ENCODE results near the gene UBA52.
"Not testable (repeated sequence)": the region's sequence is repeated elsewhere in the genome, so short reads cannot be mapped to it uniquely, and the experiment has no call there.

Gene UBA52

DNA sequence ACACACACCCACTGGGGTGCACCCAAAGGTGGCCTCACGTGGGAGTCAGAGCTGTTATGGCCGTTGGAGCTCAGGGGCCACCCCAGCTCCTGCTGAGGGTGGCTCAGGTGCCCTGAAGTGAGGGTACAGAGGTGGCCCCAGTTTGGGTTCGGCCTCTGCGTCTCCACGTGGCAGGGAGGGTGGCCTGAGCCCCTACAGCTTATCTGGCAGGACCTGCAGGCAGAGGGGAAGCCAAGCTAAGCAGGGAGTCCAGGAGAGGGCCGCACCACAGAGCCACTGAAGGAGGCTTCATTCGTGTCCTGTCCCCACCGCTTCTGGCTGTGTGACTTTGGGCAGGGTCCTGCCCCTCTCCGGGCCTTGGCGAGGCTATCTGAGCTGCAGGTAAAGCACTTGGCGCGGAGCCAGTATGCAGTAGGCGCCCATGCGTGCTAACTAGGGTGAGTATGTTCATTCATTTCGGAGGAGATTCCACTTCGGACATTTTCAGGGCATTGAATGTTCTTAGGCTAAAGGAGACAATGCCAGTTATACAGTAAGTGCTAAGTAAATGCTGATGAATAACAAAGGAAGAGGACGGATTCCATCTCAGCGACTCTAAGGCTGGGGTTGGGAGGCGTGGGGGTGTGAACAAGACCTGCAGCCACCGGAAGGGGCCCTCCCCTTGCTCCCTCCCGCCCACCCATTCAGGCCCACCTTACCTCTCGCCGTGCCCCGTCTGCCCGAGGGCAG, 21.9 kb downstream of the UBA52 start:
- no peak for FAIRE-seq

DNA sequence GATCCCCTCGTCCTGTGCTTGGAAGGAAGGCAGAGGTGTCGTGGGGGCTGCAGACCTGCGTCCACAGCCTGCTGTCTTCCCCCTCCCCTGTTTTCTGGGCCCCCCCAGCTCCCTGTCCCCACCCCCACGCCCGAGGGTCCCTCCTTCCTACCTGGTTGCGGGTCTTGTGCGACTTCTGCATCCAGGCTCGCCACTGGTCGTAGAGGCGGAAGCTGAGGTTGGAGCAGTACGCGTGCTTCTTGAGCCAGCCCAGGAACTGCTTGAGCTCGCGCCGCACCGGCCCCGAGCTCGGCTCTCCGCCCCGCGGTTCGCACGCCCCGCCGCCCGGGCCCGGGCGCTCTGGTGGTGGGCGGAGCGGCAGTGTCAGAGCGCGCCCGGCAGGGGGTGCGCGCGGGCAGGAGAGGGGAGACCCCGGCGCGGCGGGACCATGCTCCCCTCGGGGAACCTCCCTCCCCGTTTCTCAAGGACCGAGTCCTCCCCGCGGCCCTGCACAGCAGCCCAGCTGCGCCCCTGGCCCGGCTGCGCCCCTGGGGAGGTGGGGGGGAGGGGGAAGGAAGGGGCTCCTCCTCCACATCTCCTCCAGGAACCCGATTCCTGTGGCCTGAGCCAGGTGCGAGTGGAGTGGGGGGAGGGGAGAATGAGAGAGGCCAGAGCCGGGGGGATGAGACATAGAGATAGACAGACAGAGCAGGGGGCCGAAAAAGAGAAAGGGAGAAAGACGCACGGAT, 22.6 kb downstream of the UBA52 start:
- FAIRE-seq = no peak

GRCh38 chr19:18594824-18595373, 23.2 kb downstream of the UBA52 start:
- FAIRE-seq = no peak

GRCh38 chr19:18595475-18595874, 23.8 kb downstream of the UBA52 start:
- no peak for FAIRE-seq

DNA sequence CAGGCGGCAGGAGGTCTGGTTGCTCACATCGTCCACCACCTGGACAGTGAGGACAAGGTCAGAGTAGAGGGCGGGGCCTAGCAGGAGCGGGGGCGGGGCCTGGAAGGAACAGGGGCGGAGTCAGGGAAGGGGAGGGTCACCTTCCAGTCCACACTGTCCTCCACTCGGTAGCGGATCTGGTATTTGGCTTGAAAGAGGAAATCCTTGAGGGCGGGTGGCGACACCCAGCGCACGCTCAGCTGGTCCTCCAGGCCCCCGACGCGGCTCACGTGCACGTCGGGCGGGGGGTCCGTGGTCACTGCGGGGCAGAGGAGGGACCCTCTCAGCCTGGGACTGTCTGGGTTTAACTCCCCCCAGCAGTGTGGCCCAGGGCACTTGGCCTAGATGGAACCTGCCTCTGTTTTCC, 25.1 kb downstream of the UBA52 start:
- FAIRE-seq = no peak

- no peak for FAIRE-seq
Observed at GRCh38 chr19:18597809-18598660, 26.4 kb downstream of the UBA52 start.

DNA sequence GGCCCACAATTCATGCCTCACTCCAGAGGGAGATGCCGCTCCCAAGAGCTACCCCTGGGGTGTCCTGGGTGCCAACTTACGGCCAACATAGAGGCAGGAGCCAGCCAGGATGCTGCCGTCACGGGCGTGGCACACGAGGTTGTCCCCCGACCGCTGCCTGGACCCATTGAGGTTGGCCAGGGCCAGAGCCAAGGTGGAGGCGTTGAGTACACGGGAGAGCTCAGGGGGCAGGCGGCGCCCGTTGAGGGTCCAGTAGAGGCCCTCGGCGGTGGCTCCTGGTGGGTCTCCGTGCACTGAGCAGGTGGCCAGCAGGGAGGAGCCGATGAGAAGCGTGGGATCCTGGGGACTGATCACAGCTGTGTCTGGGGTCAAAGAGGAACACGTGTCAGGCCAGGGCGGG, 27.8 kb downstream of the UBA52 start:
- no peak for FAIRE-seq

GRCh38 chr19:18600692-18601397, 29.2 kb downstream of the UBA52 start:
- not testable (repeated sequence) for FAIRE-seq

DNA sequence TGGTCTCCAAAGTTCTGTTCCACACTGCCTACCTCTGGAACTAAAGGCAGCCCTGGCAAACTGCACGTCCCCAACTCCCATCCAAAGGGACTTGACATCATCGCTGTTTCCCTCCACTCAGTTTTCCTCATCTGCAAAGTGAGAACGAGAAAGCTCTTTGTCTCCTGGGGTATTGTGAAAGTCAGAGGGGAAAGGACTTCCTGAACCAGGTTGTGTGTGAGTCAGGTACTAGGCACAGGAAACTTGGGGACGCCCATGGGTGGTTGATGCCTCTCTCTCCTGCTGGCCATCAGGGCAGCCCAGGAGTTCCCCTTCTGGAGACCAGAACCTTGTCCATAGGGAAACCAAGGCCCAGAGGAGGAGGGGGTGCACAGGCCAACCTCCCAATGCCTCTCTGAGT, 30.2 kb downstream of the UBA52 start:
- no peak for FAIRE-seq

- FAIRE-seq = no peak
Observed at GRCh38 chr19:18603255-18603957, 31.7 kb downstream of the UBA52 start.

GRCh38 chr19:18603958-18604819, 32.5 kb downstream of the UBA52 start:
- no peak for FAIRE-seq

- FAIRE-seq = no peak
Observed at GRCh38 chr19:18604820-18605159, 33.1 kb downstream of the UBA52 start.

GRCh38 chr19:18605196-18605545, 33.5 kb downstream of the UBA52 start:
- FAIRE-seq = no peak

GRCh38 chr19:18605546-18606280, 34.1 kb downstream of the UBA52 start:
- FAIRE-seq = no peak

DNA sequence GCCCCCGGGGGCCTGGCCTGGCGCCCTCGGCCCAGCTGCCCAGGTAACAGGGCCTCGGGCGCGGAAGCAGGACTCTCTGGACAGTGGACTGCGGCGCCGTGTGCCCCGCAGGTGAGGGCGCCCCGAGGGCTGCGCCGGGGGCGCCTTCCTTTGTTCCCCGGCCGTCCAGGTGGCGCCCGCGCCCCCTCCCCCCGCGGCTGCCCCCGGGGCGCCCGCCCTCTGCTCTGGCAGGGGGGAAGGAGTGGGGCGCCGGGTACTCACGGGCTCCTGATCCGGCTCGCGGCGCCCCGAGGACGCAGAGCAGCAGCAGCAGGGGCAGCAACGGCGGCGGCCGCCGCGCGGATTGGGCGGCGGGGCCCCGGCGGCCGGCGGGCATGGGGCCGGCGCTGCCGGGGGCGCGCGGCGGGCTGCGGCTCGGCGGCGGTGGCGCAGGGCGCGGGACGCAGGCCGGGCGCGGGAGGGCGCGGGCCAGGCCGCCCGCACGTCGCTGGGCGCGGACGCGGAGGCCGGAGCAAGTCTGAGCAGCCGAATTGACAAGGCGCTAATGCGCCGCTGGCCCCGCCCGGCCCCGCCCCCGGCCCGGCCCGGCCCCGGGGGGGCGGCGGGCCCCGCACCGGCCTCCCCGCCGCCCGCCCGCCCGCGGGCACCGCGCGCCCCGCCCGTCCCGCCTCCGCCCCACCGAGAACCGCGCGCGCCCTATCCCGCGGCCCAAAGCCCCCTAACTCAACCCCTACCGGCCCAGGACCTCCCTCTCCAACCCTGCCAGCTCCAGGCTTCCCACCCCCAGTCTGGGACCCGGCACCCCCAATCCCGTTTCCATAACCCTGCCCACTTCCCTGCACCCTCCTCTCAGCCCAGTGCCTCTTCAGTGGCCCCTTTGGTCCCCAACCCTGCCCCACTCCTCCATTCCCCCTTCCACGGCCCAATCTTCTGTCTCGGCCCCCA, 34.9 kb downstream of the UBA52 start, which contains the start of gene CRLF1:
TSS of gene CRLF1 (minus strand) at position 519 of the 945 bp plus-strand sequence. CDS start at position 376, 143 bp downstream.
- FAIRE-seq = no peak

DNA sequence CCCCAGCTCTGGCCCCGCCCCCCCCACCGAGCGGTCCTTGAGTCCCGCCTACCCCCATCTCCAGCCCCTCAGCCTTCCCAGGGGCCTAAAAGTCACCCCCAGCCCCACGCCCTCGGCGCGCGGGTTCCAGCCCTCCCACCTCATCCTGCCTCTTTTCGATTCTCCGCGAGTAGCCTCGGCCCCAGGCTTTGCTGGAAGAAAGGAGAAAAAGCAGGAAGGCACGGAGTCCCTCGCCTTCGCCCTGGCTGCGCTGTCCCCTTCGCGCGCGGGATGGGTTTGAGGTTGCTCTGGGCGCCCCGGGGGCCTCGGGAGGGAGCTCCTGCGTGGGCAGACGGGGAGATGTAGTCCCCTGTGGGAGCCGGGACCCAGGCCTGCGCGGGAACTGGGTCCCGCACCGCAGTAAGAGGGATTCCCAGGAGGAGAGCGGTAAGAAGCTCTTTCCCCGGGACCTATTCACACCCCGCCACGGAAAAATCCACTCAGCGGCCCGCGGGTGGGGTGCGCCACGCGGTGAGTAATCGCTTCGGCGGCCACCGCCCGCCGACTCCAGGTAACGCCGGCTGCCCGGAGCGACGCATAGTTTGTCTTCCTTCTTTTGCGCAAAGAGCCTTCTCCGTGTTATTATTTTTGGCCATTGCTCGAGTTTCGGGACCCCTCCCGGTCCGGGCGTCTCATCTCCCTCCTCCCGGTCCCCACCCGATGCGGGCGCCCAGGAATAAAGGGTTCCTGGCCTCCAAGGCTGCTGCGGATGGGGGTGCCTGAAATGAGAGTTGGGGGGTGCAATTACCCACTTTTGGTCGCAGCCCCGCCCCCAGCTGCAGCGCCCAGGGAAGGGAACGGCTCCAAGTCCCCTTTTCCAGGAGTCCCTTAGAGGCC, 35.8 kb downstream of the UBA52 start:
- no peak for FAIRE-seq

DNA sequence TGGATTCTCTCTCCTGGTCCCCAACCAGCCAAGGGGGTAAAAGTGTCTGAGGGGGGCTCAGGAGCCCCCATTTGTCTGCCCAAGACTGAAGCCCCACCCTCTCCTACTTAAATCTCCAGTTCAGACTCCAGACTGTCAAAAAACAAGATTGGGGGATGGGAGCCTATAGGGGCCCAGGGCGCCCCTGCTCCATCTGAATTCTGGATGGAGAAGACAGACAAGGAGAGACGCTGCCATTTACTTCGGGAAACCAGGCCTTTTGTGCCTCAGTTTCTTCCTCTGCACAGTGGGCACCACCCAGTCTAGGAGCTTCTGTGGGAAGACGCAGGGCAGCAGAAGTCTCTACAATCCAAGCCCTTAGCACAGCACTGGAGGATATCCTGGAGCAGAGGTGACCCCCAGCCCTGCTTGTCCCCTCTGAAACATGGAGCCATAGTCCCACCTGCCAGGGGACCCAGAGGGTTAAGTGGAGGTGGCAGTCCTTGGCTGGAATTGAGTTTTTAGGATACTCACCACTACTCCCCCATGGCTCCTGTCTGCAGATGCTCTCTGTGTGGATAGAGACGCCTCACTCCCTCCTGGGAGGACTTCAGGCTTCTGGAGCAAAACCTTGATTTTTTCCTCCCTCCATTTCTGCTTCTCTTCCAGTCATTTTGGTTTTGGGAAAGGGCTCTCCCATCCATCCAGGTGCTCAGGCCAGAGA, 36.6 kb downstream of the UBA52 start:
- FAIRE-seq = no peak
